Suprapubic skin (tissue), 3 donors: ENCODE data around the gene ARL4C.

Experiments used
- POLR2AphosphoS5 ChIP-seq, 3 donors: sonication (generic); formaldehyde crosslinking; IDR thresholded peaks; one replicate each; pipeline ENCODE4 v1.6.1; 2017; ENCODE audit warnings: antibody characterized with exemption in 3 of 3
- TF ChIP-seq, protein P1 (sequence below), 2 donors: fragments of 200-600 bp in 1 of 2; fragments of 450-650 bp in 1 of 2; sonication (generic) in 1 of 2; IDR thresholded peaks; one replicate each; pipeline ENCODE4 v1.5.1; 2016 to 2019; ENCODE audit warnings: antibody characterized with exemption in 2 of 2, mild to moderate bottlenecking in 1 of 2, moderate library complexity in 1 of 2

DNA sequence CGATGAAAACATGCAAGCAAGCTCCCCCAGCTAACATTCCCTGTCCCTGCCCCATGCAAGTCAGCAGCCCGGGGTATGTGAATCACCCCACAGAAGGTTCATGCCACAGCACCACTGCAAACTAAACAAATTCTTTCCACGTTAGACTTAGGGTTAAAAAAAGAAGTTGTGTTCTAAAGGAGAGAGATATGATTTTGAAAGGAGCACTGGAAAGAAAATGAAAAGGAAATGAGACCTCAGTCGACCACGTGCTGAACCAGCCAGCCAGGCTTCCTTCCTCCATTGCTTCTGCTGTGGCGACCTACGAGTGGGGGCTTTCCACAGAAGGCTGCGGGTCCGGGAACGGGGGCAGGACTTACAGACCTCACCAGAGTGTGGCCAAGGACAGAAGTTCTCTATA lies 52.0 kb downstream of the ARL4C start:
- TF ChIP-seq, protein P1, sequence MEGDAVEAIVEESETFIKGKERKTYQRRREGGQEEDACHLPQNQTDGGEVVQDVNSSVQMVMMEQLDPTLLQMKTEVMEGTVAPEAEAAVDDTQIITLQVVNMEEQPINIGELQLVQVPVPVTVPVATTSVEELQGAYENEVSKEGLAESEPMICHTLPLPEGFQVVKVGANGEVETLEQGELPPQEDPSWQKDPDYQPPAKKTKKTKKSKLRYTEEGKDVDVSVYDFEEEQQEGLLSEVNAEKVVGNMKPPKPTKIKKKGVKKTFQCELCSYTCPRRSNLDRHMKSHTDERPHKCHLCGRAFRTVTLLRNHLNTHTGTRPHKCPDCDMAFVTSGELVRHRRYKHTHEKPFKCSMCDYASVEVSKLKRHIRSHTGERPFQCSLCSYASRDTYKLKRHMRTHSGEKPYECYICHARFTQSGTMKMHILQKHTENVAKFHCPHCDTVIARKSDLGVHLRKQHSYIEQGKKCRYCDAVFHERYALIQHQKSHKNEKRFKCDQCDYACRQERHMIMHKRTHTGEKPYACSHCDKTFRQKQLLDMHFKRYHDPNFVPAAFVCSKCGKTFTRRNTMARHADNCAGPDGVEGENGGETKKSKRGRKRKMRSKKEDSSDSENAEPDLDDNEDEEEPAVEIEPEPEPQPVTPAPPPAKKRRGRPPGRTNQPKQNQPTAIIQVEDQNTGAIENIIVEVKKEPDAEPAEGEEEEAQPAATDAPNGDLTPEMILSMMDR (IDR thresholded peaks at IDR 0.05) = no peak
- no peak for TF ChIP-seq POLR2AphosphoS5 (IDR thresholded peaks at IDR 0.05)
